Measurements from ENCODE around the gene UNC5CL.
"Not testable (repeated sequence)": the region's sequence is repeated elsewhere in the genome, so short reads cannot be mapped to it uniquely, and the experiment has no call there.

Gene UNC5CL

DNA sequence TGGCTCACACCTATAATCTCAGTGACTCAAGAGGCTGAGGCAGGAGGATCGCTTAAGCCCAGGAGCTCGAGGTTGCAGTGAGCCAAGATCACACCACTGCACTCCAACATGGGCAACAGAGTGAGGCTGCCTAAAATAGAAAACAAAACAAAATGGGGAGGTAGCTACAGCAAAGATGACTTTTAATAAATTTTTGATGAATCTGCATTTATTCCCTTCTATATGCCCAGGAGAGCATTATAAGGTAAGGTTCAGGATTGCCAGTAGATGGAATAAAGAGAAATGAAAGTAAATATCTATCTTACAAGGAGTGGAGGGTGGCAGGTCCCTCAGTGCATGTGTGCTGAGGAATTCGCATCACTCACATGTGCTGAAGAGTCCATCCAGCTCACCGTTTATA is 24.2 kb downstream of the UNC5CL start:
- no peak for DNase-seq (ENCODE audit: low spot score)
- TF ChIP-seq, protein P1, sequence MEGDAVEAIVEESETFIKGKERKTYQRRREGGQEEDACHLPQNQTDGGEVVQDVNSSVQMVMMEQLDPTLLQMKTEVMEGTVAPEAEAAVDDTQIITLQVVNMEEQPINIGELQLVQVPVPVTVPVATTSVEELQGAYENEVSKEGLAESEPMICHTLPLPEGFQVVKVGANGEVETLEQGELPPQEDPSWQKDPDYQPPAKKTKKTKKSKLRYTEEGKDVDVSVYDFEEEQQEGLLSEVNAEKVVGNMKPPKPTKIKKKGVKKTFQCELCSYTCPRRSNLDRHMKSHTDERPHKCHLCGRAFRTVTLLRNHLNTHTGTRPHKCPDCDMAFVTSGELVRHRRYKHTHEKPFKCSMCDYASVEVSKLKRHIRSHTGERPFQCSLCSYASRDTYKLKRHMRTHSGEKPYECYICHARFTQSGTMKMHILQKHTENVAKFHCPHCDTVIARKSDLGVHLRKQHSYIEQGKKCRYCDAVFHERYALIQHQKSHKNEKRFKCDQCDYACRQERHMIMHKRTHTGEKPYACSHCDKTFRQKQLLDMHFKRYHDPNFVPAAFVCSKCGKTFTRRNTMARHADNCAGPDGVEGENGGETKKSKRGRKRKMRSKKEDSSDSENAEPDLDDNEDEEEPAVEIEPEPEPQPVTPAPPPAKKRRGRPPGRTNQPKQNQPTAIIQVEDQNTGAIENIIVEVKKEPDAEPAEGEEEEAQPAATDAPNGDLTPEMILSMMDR (IDR thresholded peaks at IDR 0.05; ENCODE audit: extremely low read depth, missing control alignments): no peak

DNA sequence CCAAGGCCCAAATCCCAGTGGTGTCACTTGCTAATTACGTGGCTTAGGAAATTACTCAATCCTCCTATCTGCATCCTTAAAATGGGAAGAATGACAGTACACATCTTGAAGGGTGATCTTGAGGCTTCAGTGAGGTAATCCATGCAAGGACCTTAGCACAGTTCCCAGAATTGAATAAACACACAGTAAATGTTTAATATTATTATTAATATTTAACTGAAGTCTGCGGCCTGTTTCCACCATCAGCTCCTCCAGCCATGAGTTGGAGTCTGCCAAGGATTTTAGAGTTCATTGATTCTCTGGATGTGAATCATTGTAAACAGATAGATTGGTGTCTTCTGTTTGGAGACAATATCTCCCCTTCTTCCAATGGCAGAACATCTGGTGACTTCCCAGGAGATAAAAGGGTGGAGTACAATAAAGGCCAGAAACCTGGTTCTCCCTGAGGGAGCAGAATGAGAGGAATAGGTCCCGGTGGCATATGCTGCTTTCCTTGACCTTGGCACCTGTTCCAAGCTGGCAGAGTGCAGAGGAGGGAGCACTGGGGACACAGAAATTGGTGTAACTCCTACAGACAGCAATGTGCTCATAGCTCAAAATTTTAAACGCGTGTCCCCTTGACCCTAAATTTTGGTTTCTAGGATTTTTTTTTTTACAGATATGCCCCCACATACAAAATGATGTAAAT is 25.4 kb downstream of the UNC5CL start:
- DNase-seq (ENCODE audit: low spot score): no peak
- TF ChIP-seq, protein P1 (IDR thresholded peaks at IDR 0.05; ENCODE audit: extremely low read depth, missing control alignments): no peak

DNA sequence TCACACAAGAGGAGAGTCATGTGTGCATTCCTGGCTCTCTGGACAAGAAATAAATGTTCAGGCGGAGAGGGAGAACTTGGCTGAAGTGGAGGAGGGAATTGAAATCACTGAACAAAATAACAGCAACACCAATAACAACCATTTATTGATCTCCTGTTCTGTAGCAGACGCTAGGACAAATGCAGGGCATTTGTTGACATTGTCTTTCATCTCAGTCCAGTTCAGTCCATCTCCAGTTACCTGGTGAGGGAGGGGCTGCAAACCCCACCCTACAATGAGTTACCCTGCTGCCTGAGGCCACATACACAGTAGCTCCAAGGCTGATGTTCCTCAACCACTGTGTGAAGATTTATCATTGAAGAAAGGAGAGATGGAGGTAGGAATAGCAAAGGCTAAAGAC is 27.3 kb downstream of the UNC5CL start:
- DNase-seq (ENCODE audit: low spot score): no peak
- TF ChIP-seq, protein P1 (IDR thresholded peaks at IDR 0.05; ENCODE audit: extremely low read depth, missing control alignments): no peak

GRCh38 chr6:41009669-41010068 is 29.4 kb downstream of the UNC5CL start:
- DNase-seq (ENCODE audit: low spot score): no peak
- TF ChIP-seq, protein P1 (IDR thresholded peaks at IDR 0.05; ENCODE audit: extremely low read depth, missing control alignments): no peak

GRCh38 chr6:41008011-41008410 is 31.0 kb downstream of the UNC5CL start:
- TF ChIP-seq, protein P1 (IDR thresholded peaks at IDR 0.05; ENCODE audit: extremely low read depth, missing control alignments): no peak

DNA sequence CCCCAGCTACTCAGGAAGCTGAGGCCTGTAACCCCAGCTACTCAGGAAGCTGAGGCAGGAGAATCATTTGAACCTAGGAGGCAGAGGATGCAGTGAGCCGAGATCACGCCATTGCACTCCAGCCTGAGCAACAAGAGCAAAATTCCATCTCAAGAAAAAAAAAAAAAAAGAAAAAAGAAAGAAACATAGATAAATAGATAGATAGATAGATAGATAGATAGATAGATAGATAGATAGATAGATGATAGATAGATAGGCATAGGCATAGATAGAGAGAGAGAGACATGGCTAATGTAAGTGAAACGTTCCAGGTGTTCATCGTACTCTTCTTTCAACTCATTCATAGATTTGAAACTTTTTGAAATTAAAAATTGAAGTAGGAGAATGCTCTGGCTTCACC is 32.0 kb downstream of the UNC5CL start:
- not testable (repeated sequence) for DNase-seq (ENCODE audit: low spot score)

More at GRCh38 chr6:41008011-41008410, 31.0 kb downstream of the UNC5CL start:
- DNase-seq (ENCODE audit: low spot score): no peak

DNA sequence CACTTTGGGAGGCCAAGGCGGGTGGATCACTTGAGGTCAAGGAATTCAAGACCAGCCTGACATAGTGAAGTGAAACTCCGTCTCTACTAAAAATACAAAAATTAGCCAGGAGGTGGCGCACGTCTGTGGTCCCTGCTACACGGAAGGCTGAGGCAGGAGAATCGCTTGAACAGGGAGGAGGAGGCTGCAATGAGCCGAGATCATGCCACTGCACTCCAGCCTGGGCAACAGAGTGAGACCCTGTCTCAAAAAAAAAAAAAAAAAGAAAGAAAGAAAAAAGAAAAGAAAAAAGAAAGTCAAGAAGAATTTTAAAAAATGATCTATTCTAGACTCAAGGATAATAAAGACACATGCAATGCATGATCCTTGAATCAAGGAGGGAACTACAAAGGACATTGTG is 32.8 kb downstream of the UNC5CL start:
- DNase-seq (ENCODE audit: low spot score): peak; percentile 15
- TF ChIP-seq, protein P1 (IDR thresholded peaks at IDR 0.05; ENCODE audit: extremely low read depth, missing control alignments): peak; percentile 56

DNA sequence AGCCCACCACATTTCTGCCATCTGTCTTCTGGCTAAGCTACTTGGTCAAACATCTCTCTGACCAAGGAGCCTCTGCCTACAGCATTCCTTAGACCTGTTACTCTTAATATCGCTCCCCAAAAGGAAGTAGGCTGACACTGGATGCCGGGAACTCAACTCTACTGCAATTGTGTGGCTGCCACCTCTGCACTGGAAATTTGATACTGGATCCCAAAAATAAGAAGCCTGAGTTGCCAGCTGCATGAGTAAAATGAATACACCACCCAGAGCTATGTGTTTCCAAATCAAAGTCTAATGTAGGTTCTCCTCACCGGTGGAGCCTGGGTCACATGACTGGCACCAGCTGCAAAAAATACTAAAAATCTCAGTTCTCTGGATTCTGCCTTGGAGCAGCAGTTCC is 36.9 kb downstream of the UNC5CL start:
- TF ChIP-seq, protein P1 (IDR thresholded peaks at IDR 0.05; ENCODE audit: extremely low read depth, missing control alignments): no peak
- DNase-seq (ENCODE audit: low spot score): no peak
